GM23248 (cell line): ENCODE measurements around the gene SETD7. TPM values are rescaled to one million over a fixed set of nuclear protein-coding genes. Genes with fewer than 3 reads are reported as not detected.

Experiments
- DNase-seq: peaks from one replicate; pipeline ENCODE4 v3.0.0-alpha.2; 2015
- H2AFZ ChIP-seq: fragments of 200-600 bp; sonication (generic); 2 replicates; pipeline ENCODE4 v1.6.1; 2016; ENCODE audit warnings: antibody characterized with exemption
- H3F3A ChIP-seq: fragments of 200-600 bp; sonication (generic); 2 replicates; pipeline ENCODE4 v1.6.1; 2016; ENCODE audit warnings: mild to moderate bottlenecking, antibody characterized with exemption, mixed run types; ENCODE audit not compliant: insufficient read depth
- H3K27ac ChIP-seq: fragments of 200-600 bp; sonication (generic); 2 replicates; pipeline ENCODE4 v1.5.1; 2016; ENCODE audit warnings: mild to moderate bottlenecking
- H3K27me3 ChIP-seq: fragments of 200-600 bp; sonication (generic); replicated peaks from 2 replicates; pipeline ENCODE4 v1.6.1; 2016; ENCODE audit warnings: mild to moderate bottlenecking; ENCODE audit not compliant: insufficient read depth
- H3K36me3 ChIP-seq: fragments of 200-600 bp; sonication (generic); 2 replicates; pipeline ENCODE4 v1.6.1; 2016; ENCODE audit warnings: low read depth, mild to moderate bottlenecking
- H3K4me1 ChIP-seq: fragments of 200-600 bp; sonication (generic); 2 replicates; pipeline ENCODE4 v1.6.1; 2016; ENCODE audit warnings: mild to moderate bottlenecking; ENCODE audit not compliant: insufficient read depth
- H3K4me2 ChIP-seq: fragments of 200-600 bp; sonication (generic); one replicate; pipeline ENCODE4 v1.6.1; 2016; ENCODE audit warnings: mild to moderate bottlenecking; ENCODE audit not compliant: unreplicated experiment
- H3K4me3 ChIP-seq: fragments of 200-600 bp; sonication (generic); 2 replicates; pipeline ENCODE4 v1.5.1; 2016; ENCODE audit warnings: mild to moderate bottlenecking
- H3K79me2 ChIP-seq: fragments of 200-600 bp; sonication (generic); 2 replicates; pipeline ENCODE4 v1.6.1; 2016; ENCODE audit warnings: mild to moderate bottlenecking; ENCODE audit not compliant: insufficient read depth
- H3K9ac ChIP-seq: fragments of 200-600 bp; sonication (generic); 2 replicates; pipeline ENCODE4 v1.6.1; 2016; ENCODE audit warnings: mild to moderate bottlenecking
- H3K9me2 ChIP-seq: fragments of 200-600 bp; sonication (generic); 2 replicates; pipeline ENCODE4 v1.6.1; 2016; ENCODE audit warnings: mixed run types, mild to moderate bottlenecking, moderate library complexity; ENCODE audit not compliant: insufficient read depth
- H3K9me3 ChIP-seq: fragments of 200-600 bp; sonication (generic); one replicate; pipeline ENCODE4 v1.6.1; 2017; ENCODE audit warnings: low read depth
- H4K20me1 ChIP-seq: fragments of 200-600 bp; sonication (generic); 2 replicates; pipeline ENCODE4 v1.6.0; 2016; ENCODE audit not compliant: insufficient read depth
- EZH2 ChIP-seq: fragments of 200-600 bp; sonication (generic); IDR thresholded peaks from 2 replicates; pipeline ENCODE4 v1.6.1; 2018; ENCODE audit warnings: antibody characterized with exemption, mild to moderate bottlenecking; ENCODE audit not compliant: insufficient read depth, poor library complexity, severe bottlenecking
- EZH2phosphoT487 ChIP-seq: fragments of 200-600 bp; sonication (generic); IDR thresholded peaks from 2 replicates; pipeline ENCODE4 v1.6.1; 2018; ENCODE audit warnings: antibody characterized with exemption, moderate library complexity, mild to moderate bottlenecking, low read depth; ENCODE audit not compliant: insufficient read depth
- WGBS, 2 experiments: methylation state at CpG; one replicate each; pipeline ENCODE4 v1.1.6; 2015 to 2017; ENCODE audit warnings: low lambda C conversion rate in 2 of 2, low coverage in 1 of 2; ENCODE audit errors: missing lambda C conversion rate in 2 of 2; 5-methylcytosine and 5-hydroxymethylcytosine counted together
- in situ Hi-C: fragments of 300-500 bp; cut with MboI; formaldehyde crosslinking; loops from 2 replicates; pipeline ENCODE4 v1.15.0; 2020
- polyA plus RNA-seq: library from polyadenylated mRNA; unstranded; fragments of >200 nt; fragmentation: Nextera tagmentation; extraction: Ambion mirVana; gene quantifications from 2 replicates; pipeline ENCODE4 v1.2.1, GENCODE V29; 2016
- total RNA-seq: library from RNA; depleted of rRNA; stranded (reverse); fragments of >200 nt; shearing (Covaris generic); gene quantifications from 2 replicates; pipeline ENCODE4 v1.2.3, GENCODE V29; 2014

SETD7 gene
- total and polyA plus RNA-seq, 2 experiments from 2014 or later: 34.0 to 82.5 TPM

- H4K20me1 ChIP-seq: no peaks in the 10 kb centered on the region
- DNase-seq: no peak
- H3F3A ChIP-seq: peaks cover 7% of the 10 kb centered on the region
- no peak overlapping the region for H3K4me2 ChIP-seq
- H3K27ac ChIP-seq: no peak overlapping the region
- no peak for TF ChIP-seq EZH2phosphoT487
- TF ChIP-seq EZH2: no peak
- H2AFZ ChIP-seq: no peak overlapping the region
- WGBS, 2 experiments: 89 to 94% methylated on average over 3 of the region's 3 CpGs
- no peaks in the 10 kb centered on the region for H3K36me3 ChIP-seq
- H3K27me3 ChIP-seq: no peaks in the 10 kb centered on the region
- H3K9ac ChIP-seq: no peak overlapping the region
- in situ Hi-C loops: no loop called here
- no peaks in the 10 kb centered on the region for H3K4me1 ChIP-seq
- H3K9me2 ChIP-seq: no peaks in the 10 kb centered on the region
- no peaks in the 10 kb centered on the region for H3K79me2 ChIP-seq
- no peaks in the 10 kb centered on the region for H3K9me3 ChIP-seq
- H3K4me3 ChIP-seq: no peak overlapping the region
Observed at GRCh38 chr4:139488442-139488841, 67.6 kb downstream of the SETD7 start.

DNA sequence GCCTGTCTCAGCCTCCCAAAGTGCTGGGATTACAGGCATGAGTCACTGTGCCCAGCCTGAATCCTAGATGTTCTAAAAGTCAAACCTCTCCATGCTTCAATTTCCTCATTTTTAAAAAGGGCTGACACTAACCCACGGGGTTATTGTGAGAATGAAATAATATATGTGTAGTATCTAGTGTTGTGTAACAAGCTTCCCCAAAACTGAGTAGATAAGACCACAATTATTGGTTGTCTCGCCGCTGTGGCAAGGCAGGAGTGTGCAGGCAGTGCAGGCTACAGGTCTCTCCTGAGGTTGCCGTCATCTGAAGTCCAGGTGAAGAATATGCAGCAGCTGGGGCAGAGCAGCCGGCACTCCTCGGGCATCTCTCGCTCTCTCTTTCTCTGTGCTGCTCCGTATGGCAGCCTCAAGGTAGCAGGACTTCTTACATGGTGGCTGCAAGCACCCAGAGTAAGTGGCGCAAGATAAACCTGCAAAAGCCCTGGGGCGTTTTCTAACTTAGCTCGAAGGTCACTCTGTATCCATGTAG lies 71.2 kb downstream of the SETD7 start:
- H2AFZ ChIP-seq: no peak overlapping the region
- in situ Hi-C loops: no loop called here
- TF ChIP-seq EZH2 (no peak), EZH2phosphoT487 (no peak)
- no peaks in the 10 kb centered on the region for H3K36me3 ChIP-seq
- no peak overlapping the region for H3K4me3 ChIP-seq
- H3K9ac ChIP-seq: no peak overlapping the region
- H3K79me2 ChIP-seq: no peaks in the 10 kb centered on the region
- H3K4me2 ChIP-seq: no peak overlapping the region
- H3K9me2 ChIP-seq: no peaks in the 10 kb centered on the region
- no peak overlapping the region for H3K27ac ChIP-seq
- H3F3A ChIP-seq: peaks cover 7% of the 10 kb centered on the region
- no peaks in the 10 kb centered on the region for H4K20me1 ChIP-seq
- H3K4me1 ChIP-seq: no peaks in the 10 kb centered on the region
- 70 to 75% methylated on average over 11 of the region's 11 CpGs for WGBS, 2 experiments
- H3K27me3 ChIP-seq: no peaks in the 10 kb centered on the region
- no peak for DNase-seq
- no peaks in the 10 kb centered on the region for H3K9me3 ChIP-seq

GRCh38 chr4:139483000-139483399 lies 73.0 kb downstream of the SETD7 start:
- no peak overlapping the region for H3K4me2 ChIP-seq
- H4K20me1 ChIP-seq: no peaks in the 10 kb centered on the region
- no peak overlapping the region for H3K9ac ChIP-seq
- no peaks in the 10 kb centered on the region for H3K9me2 ChIP-seq
- no peak overlapping the region for H3K4me3 ChIP-seq
- TF ChIP-seq EZH2 (no peak), EZH2phosphoT487 (no peak)
- no peaks in the 10 kb centered on the region for H3K79me2 ChIP-seq
- no peaks in the 10 kb centered on the region for H3K36me3 ChIP-seq
- no peaks in the 10 kb centered on the region for H3K9me3 ChIP-seq
- 69 to 84% methylated on average over 3 of the region's 3 CpGs for WGBS, 2 experiments
- no peaks in the 10 kb centered on the region for H3K4me1 ChIP-seq
- H3F3A ChIP-seq: peaks cover 7% of the 10 kb centered on the region
- H3K27me3 ChIP-seq: no peaks in the 10 kb centered on the region
- H3K27ac ChIP-seq: no peak overlapping the region
- H2AFZ ChIP-seq: no peak overlapping the region
- no peak for DNase-seq
- in situ Hi-C loops: no loop called here

GRCh38 chr4:139481465-139481864 lies 74.6 kb downstream of the SETD7 start:
- H3K9ac ChIP-seq: no peak overlapping the region
- H3K4me2 ChIP-seq: no peak overlapping the region
- no peaks in the 10 kb centered on the region for H3K9me3 ChIP-seq
- no peaks in the 10 kb centered on the region for H3K9me2 ChIP-seq
- no peak overlapping the region for H3K27ac ChIP-seq
- no peaks in the 10 kb centered on the region for H3K79me2 ChIP-seq
- 38 to 42% methylated on average over 1 of the region's 1 CpG for WGBS, 2 experiments
- no peaks in the 10 kb centered on the region for H3K36me3 ChIP-seq
- no peak for DNase-seq
- H4K20me1 ChIP-seq: no peaks in the 10 kb centered on the region
- TF ChIP-seq EZH2: no peak
- no peak for TF ChIP-seq EZH2phosphoT487
- H2AFZ ChIP-seq: no peak overlapping the region
- no peaks in the 10 kb centered on the region for H3F3A ChIP-seq
- no peak overlapping the region for H3K4me3 ChIP-seq
- in situ Hi-C loops: no loop called here
- no peaks in the 10 kb centered on the region for H3K4me1 ChIP-seq
- no peaks in the 10 kb centered on the region for H3K27me3 ChIP-seq

- no peaks in the 10 kb centered on the region for H3K9me2 ChIP-seq
- no peak overlapping the region for H3K4me2 ChIP-seq
- no peaks in the 10 kb centered on the region for H3K27me3 ChIP-seq
- no peak for TF ChIP-seq EZH2
- no peak for TF ChIP-seq EZH2phosphoT487
- in situ Hi-C loops: no loop called here
- 98% methylated on average over 4 of the region's 4 CpGs for WGBS, 2 experiments
- no peak overlapping the region for H2AFZ ChIP-seq
- DNase-seq: no peak
- H3K9ac ChIP-seq: no peak overlapping the region
- no peaks in the 10 kb centered on the region for H3F3A ChIP-seq
- H3K9me3 ChIP-seq: no peaks in the 10 kb centered on the region
- peaks cover 21% of the 10 kb centered on the region for H3K79me2 ChIP-seq
- no peak overlapping the region for H3K4me3 ChIP-seq
- no peaks in the 10 kb centered on the region for H3K4me1 ChIP-seq
- H3K27ac ChIP-seq: no peak overlapping the region
- H4K20me1 ChIP-seq: no peaks in the 10 kb centered on the region; the same call in 1 of the 2 replicates
- H3K36me3 ChIP-seq: peaks cover 17% of the 10 kb centered on the region
Observed at GRCh38 chr4:139476363-139476762, 79.7 kb downstream of the SETD7 start.
